Measurements from ENCODE around the gene TLCD3A. TPM values are rescaled to one million over a fixed set of nuclear protein-coding genes. Genes with fewer than 3 reads are reported as not detected.

TLCD3A gene
- total RNA-seq, 1 experiment from 2014 or later = 13.4 TPM

- no peaks in the 10 kb centered on the region for H3K27me3 Mint-ChIP-seq (ENCODE audit: insufficient read depth, unreplicated experiment)
- no peaks in the 10 kb centered on the region for H3K4me1 Mint-ChIP-seq (ENCODE audit: low read depth, unreplicated experiment)
- Histone ChIP-seq H3K27me3 (replicated peaks; ENCODE audit: control insufficient read depth, insufficient read depth, low read length) (no peaks in the 10 kb centered on the region), H3K9me3 (no peaks in the 10 kb centered on the region), H3K4me3 (ENCODE audit: low read depth, low read length) (no peak overlapping the region), H3K36me3 (ENCODE audit: control insufficient read depth, insufficient read depth, low read length) (no peaks in the 10 kb centered on the region), H3K4me1 (no peaks in the 10 kb centered on the region)
- H3K9me3 Mint-ChIP-seq (ENCODE audit: unreplicated experiment) = no peaks in the 10 kb centered on the region
- ChIA-PET POLR2A (no interaction called here), CTCF (no interaction called here)
- BruUV-seq (replicated peaks) = no TSS peak
- H3K36me3 Mint-ChIP-seq (ENCODE audit: insufficient read depth, unreplicated experiment) = peaks cover 84% of the 10 kb centered on the region
- intact Hi-C loops (cut with micrococcal nuclease; ENCODE audit: unreplicated experiment) = no loop called here
- no peak for DNase-seq
- no peak overlapping the region for H3K4me3 Mint-ChIP-seq (ENCODE audit: unreplicated experiment)
- no peak overlapping the region for H3K27ac Mint-ChIP-seq (ENCODE audit: unreplicated experiment)
- TF ChIP-seq, protein P1, sequence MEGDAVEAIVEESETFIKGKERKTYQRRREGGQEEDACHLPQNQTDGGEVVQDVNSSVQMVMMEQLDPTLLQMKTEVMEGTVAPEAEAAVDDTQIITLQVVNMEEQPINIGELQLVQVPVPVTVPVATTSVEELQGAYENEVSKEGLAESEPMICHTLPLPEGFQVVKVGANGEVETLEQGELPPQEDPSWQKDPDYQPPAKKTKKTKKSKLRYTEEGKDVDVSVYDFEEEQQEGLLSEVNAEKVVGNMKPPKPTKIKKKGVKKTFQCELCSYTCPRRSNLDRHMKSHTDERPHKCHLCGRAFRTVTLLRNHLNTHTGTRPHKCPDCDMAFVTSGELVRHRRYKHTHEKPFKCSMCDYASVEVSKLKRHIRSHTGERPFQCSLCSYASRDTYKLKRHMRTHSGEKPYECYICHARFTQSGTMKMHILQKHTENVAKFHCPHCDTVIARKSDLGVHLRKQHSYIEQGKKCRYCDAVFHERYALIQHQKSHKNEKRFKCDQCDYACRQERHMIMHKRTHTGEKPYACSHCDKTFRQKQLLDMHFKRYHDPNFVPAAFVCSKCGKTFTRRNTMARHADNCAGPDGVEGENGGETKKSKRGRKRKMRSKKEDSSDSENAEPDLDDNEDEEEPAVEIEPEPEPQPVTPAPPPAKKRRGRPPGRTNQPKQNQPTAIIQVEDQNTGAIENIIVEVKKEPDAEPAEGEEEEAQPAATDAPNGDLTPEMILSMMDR (IDR thresholded peaks at IDR 0.05; ENCODE audit: insufficient read depth in 1 of 2, low read depth in 1 of 2, low read length in 1 of 2, severe bottlenecking in 1 of 2, unreplicated experiment in 1 of 2) = no peak
These were observed 41.3 kb downstream of the TLCD3A start for GRCh38 chr17:773467-774312.

GRCh38 chr17:774313-774584 lies 41.9 kb downstream of the TLCD3A start:
- CTCF ChIA-PET = no interaction called here
- POLR2A ChIA-PET = no interaction called here
- no peak overlapping the region for H3K4me3 Mint-ChIP-seq (ENCODE audit: unreplicated experiment)
- TF ChIP-seq, protein P1 (IDR thresholded peaks at IDR 0.05; ENCODE audit: insufficient read depth in 1 of 2, low read depth in 1 of 2, low read length in 1 of 2, severe bottlenecking in 1 of 2, unreplicated experiment in 1 of 2) = no peak
- no peak overlapping the region for H3K27ac Mint-ChIP-seq (ENCODE audit: unreplicated experiment)
- H3K4me3 ChIP-seq (ENCODE audit: low read depth, low read length) = no peak overlapping the region
- no peaks in the 10 kb centered on the region for H3K27me3 ChIP-seq (replicated peaks; ENCODE audit: control insufficient read depth, insufficient read depth, low read length)
- intact Hi-C loops (cut with micrococcal nuclease; ENCODE audit: unreplicated experiment) = no loop called here
- H3K27me3 Mint-ChIP-seq (ENCODE audit: insufficient read depth, unreplicated experiment) = no peaks in the 10 kb centered on the region
- H3K36me3 Mint-ChIP-seq (ENCODE audit: insufficient read depth, unreplicated experiment) = peaks cover 79% of the 10 kb centered on the region
- H3K36me3 ChIP-seq (ENCODE audit: control insufficient read depth, insufficient read depth, low read length) = no peaks in the 10 kb centered on the region
- no peaks in the 10 kb centered on the region for H3K4me1 Mint-ChIP-seq (ENCODE audit: low read depth, unreplicated experiment)
- no peaks in the 10 kb centered on the region for H3K9me3 ChIP-seq
- H3K4me1 ChIP-seq = no peaks in the 10 kb centered on the region
- BruUV-seq (replicated peaks) = no TSS peak
- DNase-seq = no peak
- H3K9me3 Mint-ChIP-seq (ENCODE audit: unreplicated experiment) = no peaks in the 10 kb centered on the region

GRCh38 chr17:778096-778495 lies 45.7 kb downstream of the TLCD3A start:
- no TSS peak for BruUV-seq (replicated peaks)
- ChIA-PET POLR2A (no interaction called here), CTCF (no interaction called here)
- Mint-ChIP-seq H3K36me3 (ENCODE audit: insufficient read depth, unreplicated experiment) (peaks cover 57% of the 10 kb centered on the region), H3K9me3 (ENCODE audit: unreplicated experiment) (no peaks in the 10 kb centered on the region), H3K4me3 (ENCODE audit: unreplicated experiment) (no peak overlapping the region), H3K4me1 (ENCODE audit: low read depth, unreplicated experiment) (no peaks in the 10 kb centered on the region), H3K27me3 (ENCODE audit: insufficient read depth, unreplicated experiment) (no peaks in the 10 kb centered on the region), H3K27ac (ENCODE audit: unreplicated experiment) (no peak overlapping the region)
- DNase-seq = no peak
- Histone ChIP-seq H3K4me3 (ENCODE audit: low read depth, low read length) (no peak overlapping the region), H3K27me3 (replicated peaks; ENCODE audit: control insufficient read depth, insufficient read depth, low read length) (no peaks in the 10 kb centered on the region), H3K9me3 (no peaks in the 10 kb centered on the region), H3K36me3 (ENCODE audit: control insufficient read depth, insufficient read depth, low read length) (no peaks in the 10 kb centered on the region), H3K4me1 (no peaks in the 10 kb centered on the region)
- TF ChIP-seq, protein P1 (IDR thresholded peaks at IDR 0.05; ENCODE audit: insufficient read depth in 1 of 2, low read depth in 1 of 2, low read length in 1 of 2, severe bottlenecking in 1 of 2, unreplicated experiment in 1 of 2) = no peak
- intact Hi-C loops (cut with micrococcal nuclease; ENCODE audit: unreplicated experiment) = no loop called here
